Left colon (tissue), 2 donors: ENCODE results near the gene LCMT2. TPM values are rescaled to one million over a fixed set of nuclear protein-coding genes. Genes with fewer than 3 reads are reported as not detected.
A peak's percentile ranks its signal among the peaks of the same experiment; 100 is the strongest.

Experiments used
- ATAC-seq: fragments of 200-7000 bp; cut with Tn5 transposase; one replicate; pipeline ENCODE4 v1.9.1; 2020; ENCODE audit warnings: mild to moderate bottlenecking, moderate library complexity
- DNase-seq, 2 donors: peaks; one replicate each; pipeline ENCODE4 v3.0.0-alpha.2; 2020
- intact Hi-C, 2 donors: fragments of 100-400 bp; cut with DNase I in 1 of 2; cut with micrococcal nuclease in 1 of 2; formaldehyde crosslinking; loops; one replicate each; pipeline versions ENCODE4 v1.11.2 to v1.14.0; 2022; cut with DNase I, micrococcal nuclease
- long read RNA-seq: library from polyadenylated mRNA; unstranded; transcript quantifications from one replicate; pipeline ENCODE4 v2.0.0, GENCODE V29; 2021
- total RNA-seq, 2 donors: library from RNA; stranded (reverse); fragmentation: NEBNext Ultra II Directional; extraction: Animal tissue kit (Norgen Biotek cat#: 25700); gene quantifications; one replicate each; pipeline ENCODE4 v1.2.1, GENCODE V29; 2021
- donor health status: DM: no; HTN: no; CAD: no.
- donor health status: DM: yes; HTN: yes; CAD: no.

The LCMT2 gene, protein sequence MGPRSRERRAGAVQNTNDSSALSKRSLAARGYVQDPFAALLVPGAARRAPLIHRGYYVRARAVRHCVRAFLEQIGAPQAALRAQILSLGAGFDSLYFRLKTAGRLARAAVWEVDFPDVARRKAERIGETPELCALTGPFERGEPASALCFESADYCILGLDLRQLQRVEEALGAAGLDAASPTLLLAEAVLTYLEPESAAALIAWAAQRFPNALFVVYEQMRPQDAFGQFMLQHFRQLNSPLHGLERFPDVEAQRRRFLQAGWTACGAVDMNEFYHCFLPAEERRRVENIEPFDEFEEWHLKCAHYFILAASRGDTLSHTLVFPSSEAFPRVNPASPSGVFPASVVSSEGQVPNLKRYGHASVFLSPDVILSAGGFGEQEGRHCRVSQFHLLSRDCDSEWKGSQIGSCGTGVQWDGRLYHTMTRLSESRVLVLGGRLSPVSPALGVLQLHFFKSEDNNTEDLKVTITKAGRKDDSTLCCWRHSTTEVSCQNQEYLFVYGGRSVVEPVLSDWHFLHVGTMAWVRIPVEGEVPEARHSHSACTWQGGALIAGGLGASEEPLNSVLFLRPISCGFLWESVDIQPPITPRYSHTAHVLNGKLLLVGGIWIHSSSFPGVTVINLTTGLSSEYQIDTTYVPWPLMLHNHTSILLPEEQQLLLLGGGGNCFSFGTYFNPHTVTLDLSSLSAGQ
- total RNA-seq = 1 to 10 TPM; 5.3 to 6.3 TPM
- long read RNA-seq, full-length matches to known transcripts = 5 of 5 reads
- long read RNA-seq, partial matches to known transcripts = 0 of 5 reads
- long read RNA-seq, other reads (novel, unspliced or antisense) = 0 of 5 reads

DNA sequence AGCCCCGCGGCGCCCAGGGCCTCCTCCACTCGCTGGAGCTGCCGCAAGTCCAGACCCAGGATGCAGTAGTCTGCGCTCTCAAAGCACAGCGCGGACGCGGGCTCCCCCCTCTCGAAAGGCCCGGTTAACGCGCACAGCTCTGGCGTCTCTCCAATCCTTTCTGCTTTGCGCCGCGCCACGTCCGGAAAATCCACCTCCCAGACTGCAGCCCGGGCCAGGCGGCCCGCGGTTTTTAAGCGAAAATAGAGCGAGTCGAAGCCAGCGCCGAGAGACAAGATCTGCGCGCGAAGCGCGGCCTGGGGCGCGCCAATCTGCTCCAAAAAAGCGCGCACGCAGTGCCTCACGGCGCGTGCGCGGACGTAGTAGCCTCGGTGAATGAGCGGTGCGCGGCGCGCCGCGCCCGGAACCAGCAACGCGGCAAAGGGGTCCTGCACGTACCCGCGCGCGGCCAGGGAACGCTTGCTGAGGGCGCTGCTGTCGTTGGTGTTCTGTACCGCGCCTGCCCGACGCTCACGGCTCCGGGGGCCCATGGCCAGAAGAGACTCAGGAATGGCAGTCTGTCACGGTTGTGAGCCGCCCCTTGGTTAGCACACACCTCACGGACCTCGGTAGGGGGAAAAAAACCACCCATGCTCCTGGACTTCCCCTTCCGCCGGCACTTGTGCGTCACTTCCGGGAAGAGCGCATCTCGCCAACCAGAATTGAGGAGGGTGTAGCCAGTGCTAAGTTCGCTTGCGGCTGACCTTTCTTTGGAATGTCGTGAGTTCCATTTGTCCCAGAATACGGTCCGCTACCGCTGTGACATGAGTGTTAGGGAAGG lies at the start of gene LCMT2:
TSS of gene LCMT2 (minus strand) at position 614 of the 820 bp plus-strand sequence. CDS start at position 530, 84 bp downstream.
- intact Hi-C loops = no loop called here

DNA sequence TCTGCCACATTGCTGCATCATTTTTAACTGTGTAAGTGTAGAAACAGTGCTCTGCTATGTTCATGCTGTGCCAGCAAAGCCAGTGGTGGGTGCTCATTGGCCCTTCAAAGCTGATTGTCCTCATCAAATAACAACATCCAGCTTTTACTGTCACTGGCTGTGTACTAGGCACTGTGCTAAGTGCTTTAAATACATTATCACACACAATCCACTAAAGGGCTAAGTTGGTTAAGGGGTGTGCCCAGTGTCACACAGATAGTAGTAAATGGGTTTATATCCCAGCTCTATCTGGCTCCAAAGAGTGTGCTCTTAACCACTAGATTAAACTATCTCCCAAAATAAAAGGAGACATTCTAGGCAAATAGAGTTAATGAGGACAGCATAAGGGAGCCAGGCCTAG lies 48.2 kb upstream of the LCMT2 start:
- intact Hi-C loops = no loop called here
- no peak for ATAC-seq

More for the DNA sequence above, at the start of gene LCMT2:
- DNase-seq (peak; percentile 93 to 94), ATAC-seq (peak; percentile 96)

DNA sequence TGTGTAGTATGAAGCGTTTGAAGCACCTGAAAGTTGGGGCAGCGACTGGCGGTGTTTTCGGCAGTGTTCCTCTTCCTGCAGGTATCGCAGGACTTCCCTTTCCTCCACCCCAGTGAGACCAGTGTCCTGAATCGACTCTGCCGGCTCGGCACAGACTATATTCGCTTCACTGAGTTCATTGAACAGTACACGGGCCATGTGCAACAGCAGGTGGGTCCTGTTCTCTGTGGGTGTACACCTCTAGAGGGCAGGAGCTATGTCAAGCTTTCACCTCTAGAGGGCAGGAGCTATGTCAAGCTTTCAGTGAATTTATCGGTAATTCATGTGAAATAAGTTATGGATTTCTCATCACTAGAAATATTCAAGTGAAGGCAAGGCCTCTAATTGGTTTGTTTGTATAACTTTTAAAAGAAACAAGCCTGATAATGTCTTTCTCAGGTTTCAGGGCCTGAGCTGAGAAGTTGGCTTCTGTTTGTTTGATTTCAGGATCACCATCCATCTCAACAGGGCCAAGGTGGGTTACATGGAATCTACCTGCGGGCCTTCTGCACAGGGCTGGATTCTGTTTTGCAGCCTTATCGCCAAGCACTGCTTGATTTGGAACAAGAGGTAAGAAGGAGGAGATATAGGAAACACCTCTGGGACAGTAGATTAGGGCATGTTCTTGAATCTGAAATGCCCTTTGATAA lies 45.8 kb upstream of the LCMT2 start:
- ATAC-seq (peak; percentile 28), DNase-seq (peak in 1 of 2 donors; percentile 25)
- intact Hi-C loops = no loop called here

More for the DNA sequence above, 48.2 kb upstream of the LCMT2 start:
- no peak for DNase-seq

DNA sequence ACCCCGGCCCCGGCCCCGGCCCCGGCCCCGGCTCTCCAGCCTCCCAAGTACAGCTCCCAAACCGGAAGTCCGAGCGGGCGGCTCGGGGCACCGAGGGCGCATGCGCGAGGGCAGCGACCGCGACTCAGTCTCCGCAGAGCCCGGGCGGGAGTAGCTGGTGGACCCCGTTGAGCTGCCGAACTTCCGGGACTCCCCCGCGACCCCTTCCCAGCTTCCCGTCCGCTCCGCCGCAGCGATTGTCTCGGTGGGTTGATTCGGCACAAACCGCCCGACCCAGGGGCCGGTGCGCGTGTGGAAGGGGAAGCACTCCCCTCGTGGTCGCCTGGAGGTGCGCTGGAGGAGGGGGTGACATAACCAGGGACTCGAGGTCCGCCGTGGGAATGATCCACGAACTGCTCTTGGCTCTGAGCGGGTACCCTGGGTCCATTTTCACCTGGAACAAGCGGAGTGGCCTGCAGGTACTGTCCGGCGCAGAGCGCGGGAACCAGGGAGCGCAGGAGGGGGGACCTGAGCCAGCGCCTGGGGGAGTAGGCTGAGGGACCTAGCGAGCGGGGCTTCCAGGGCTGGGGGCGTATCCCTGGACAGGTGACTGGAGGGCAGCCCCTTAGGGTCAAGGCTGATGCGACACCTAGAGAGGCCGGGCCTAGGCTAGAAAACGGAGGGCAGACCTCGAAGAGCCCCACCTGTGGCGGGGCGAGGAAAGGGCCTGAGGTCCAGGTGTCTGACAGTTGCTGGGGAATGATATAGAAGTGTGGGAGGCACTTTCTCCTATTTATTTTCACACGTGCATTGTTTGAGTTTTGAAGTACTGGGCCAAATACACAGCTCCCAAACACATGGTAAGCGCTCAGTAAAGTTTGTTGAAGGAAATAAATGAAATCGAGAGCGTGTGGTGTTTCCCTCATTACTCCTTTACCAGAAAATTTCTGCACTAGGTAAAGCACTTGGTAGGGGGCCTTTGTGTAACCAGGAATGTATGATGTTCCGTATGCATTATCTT lies 40.9 kb upstream of the LCMT2 start, which contains the start of the genes TUBGCP4 and ZSCAN29:
TSS of gene TUBGCP4 (plus strand) at position 127 of the 1,000 bp plus-strand sequence. CDS start at position 381, 254 bp downstream.
TSS of gene ZSCAN29 (minus strand) at position 69 of the 1,000 bp plus-strand sequence. CDS start 1,130 bp downstream, outside the sequence.
- DNase-seq (peak; percentile 76 to 77), ATAC-seq (peak; percentile 91)
- intact Hi-C loops = no loop called here

DNA sequence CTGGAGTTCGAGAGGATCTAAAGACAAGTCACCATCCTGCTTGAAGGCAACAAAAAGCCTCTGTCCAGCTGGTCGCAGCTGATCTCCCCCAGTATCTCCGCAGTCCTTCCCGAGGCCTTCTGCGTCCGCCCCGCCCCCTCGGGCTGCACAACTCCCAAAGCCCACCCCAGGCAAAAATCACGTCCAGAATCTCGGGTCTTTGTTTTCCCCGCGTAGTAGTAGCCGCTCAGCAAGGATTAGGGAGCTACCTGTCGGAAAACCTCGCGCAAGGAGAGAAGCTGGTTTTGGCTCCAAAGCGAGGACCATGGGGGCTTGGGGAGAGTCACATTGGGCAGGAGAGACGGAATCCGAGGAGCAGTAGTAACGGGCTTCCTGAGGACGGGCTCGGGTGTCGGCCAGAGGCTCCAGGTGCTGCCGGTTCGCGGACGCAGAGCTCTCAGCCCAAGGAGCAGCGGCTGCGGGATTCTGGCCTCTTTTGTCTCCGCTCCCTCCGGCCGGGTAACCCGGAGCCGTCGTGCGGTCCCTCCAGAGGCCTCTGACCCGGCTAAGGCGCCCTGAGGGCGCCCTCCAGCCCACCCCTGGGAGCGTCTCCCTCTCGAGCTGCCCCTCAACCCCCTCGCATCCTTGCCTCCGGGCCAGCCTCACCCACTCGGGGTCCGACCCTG lies 40.1 kb upstream of the LCMT2 start:
- intact Hi-C loops = no loop called here
- peak; percentile 27 for DNase-seq

DNA sequence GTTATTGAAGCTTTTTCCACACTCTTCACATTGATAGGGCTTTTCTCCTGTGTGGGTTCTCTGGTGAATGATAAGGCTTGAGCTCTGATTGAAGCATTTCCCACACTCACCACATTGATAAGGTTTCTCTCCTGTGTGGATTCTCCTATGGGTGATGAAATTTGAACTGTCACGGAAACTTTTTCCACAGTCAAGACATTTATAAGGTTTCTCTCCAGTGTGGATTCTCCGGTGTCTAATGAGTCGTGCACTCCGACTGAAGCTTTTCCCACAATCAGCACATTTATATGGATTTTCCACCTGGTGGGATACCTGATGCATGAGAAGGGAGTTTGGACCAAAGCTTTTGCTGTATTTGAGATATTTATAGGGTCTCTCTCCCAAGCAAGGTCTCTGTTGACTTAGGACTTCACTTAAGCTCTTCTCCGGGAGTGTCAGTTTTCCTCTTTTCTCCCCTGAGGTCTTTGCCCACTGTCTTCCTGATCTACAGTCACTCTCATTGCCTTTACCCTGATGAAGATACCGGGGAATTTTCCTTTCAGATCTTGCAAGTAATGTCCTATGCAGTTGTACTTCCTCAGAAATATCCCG lies 31.0 kb upstream of the LCMT2 start:
- intact Hi-C loops = no loop called here

More for the DNA sequence above, 40.1 kb upstream of the LCMT2 start:
- ATAC-seq = peak; percentile 64

DNA sequence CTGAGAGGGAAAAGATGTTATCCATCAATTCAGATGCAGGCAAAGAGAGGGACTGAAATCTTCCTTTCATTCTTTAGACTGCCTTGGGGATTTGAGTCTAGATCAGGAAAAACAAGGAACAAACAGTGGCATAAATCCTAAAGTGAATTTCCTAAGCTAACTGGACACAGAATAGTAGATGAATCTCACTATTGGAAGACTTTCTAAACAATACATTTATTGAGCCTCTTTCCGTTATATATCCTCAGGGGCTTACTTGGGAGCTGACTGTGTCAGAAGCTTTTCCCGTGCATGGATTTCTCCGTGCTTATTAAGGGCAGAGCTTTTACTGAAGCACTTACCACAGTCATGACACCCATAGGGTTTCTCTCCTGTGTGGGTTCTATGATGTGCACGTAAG lies 30.4 kb upstream of the LCMT2 start:
- DNase-seq (no peak), ATAC-seq (no peak)
- intact Hi-C loops = no loop called here

More for the DNA sequence above, 31.0 kb upstream of the LCMT2 start:
- ATAC-seq = no peak
- no peak for DNase-seq

DNA sequence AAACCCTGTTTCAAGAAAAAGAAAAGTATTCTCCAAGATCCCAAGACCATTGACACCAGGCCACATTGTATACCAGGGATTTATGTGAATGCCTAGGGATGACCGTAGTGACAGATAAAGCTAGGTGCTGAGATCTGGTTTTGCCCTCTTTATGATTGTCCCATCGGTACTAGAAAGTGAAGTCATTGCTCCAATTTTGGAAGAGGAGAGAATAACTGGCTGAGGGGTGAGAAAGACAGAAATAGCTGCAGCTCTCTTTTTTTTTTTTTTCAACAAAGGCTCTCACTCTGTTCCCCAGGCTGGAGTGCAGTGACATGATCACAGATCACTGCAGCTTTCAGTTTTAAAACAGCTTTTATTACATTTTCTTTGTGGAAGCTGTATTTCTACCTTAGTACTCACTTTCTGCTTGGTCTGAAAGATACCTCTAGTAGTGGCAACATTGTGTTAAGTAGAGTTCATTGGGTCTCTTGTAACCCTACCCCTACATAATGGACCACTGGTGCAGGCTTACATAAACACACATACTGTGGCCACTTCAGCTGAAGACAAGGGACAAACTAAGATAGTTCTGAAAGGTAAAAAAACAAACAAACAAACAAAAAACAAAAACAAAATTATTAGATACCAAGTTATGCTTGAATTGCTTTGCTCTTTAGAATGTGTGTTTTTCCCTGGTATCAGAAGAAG lies 22.5 kb upstream of the LCMT2 start:
- DNase-seq (no peak), ATAC-seq (no peak)
- intact Hi-C loops = no loop called here

DNA sequence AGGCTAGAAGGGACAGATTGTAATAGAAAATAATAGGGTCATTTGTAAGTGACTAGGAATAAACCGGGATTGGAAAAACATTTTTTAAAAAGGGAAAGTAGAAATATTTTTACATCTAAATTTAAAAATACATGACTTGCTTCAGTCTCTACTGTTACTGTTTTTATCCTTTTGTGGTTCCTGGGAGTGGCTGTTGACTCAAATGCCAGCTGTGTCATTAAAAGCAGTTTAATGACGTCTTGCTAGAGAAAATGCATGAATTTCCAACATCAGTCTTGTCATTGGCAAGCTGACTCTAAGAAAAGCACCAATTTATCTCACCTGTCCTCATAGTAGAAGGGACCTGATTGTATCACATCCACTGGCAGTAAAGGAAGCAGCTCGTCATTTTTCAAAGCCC lies 16.7 kb upstream of the LCMT2 start:
- intact Hi-C loops = no loop called here
- DNase-seq (no peak), ATAC-seq (no peak)

DNA sequence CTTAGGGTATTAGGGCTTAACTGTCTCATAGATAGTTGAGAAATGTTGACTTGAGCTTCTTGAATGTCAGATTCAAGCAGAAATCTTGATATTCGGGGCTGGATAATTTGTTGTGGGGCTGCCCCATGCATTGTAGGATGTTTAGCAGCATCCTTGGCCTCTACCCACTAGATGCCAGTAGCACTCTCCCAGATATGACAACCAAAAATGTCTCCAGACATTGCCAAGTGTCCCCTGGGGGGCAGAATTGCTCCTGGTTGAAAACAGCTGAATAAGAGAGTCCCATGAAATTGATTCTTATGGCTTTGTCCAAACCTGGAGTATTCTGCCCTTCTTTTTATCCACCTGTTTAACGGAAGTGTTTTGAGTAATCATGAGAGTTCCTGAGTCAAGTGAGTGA lies 15.9 kb upstream of the LCMT2 start:
- no peak for DNase-seq
- no peak for ATAC-seq
- intact Hi-C loops = no loop called here

DNA sequence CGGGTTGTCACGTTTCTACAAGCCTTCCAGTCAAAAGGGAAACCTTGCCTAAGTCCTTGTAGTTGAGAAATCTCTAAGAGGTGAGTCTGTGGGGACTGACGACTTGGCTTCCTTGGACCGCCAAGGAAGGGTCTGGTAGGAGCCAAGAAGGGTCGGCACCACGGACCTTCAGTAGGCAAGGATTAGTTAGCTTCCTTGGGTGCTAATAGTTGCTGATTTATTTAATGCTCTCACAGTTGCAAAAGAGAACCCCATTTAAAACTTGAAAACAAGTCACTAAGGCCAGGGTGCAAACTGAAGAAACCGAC lies 361 bp upstream of the LCMT2 start:
- no peak for ATAC-seq
- intact Hi-C loops = no loop called here

DNA sequence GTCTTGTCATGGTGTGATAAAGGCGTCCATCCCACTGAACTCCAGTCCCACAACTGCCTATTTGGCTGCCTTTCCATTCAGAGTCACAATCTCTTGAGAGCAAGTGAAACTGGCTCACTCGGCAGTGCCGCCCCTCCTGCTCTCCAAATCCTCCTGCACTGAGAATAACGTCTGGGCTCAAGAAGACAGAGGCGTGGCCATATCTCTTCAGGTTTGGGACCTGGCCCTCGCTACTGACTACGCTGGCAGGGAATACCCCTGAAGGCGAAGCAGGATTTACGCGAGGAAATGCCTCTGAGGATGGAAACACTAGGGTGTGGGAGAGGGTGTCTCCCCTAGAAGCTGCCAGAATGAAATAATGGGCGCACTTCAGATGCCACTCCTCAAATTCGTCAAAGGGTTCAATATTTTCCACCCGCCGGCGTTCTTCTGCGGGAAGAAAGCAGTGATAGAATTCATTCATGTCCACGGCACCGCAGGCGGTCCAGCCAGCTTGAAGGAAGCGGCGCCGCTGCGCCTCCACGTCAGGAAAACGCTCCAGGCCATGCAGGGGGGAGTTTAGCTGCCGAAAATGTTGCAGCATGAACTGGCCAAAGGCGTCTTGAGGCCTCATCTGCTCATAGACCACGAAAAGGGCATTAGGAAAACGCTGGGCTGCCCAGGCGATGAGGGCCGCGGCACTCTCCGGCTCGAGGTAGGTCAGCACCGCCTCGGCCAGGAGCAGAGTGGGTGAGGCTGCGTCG lies 985 bp downstream of the LCMT2 start:
- DNase-seq = peak in 1 of 2 donors; percentile 47
- peak; percentile 17 for ATAC-seq
- intact Hi-C loops = no loop called here

More for the DNA sequence above, 361 bp upstream of the LCMT2 start:
- DNase-seq = no peak

DNA sequence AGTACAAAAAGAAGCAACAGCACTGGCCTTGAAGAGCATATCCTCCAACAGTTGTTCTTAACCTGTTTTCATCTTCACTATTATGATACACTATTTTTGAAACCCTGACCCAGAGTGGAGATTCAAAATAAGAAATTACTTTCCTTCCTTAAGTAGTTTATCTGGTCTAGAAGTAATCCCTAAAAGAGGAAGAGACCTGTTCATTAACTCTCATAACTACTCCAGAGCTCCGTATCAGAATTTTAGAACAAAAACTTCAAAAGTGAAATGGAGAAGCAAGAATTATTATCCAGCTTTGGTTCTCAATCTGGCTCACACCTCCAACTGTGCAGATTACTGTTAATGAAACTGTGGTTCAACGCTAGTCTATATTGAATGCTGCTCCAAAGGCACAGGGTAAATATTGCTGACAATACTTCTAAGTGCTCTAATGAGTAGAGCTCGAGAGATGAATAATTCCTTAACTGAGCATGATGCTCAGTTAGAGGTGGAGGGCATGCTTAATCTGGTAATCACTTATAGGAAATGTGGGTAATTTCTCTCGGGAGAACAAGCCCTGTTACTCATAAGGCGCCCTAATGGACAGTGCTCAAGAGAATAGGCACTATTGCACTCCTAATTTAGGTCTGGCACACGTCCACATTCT lies 5.2 kb downstream of the LCMT2 start:
- DNase-seq (no peak), ATAC-seq (no peak)
- intact Hi-C loops = no loop called here

DNA sequence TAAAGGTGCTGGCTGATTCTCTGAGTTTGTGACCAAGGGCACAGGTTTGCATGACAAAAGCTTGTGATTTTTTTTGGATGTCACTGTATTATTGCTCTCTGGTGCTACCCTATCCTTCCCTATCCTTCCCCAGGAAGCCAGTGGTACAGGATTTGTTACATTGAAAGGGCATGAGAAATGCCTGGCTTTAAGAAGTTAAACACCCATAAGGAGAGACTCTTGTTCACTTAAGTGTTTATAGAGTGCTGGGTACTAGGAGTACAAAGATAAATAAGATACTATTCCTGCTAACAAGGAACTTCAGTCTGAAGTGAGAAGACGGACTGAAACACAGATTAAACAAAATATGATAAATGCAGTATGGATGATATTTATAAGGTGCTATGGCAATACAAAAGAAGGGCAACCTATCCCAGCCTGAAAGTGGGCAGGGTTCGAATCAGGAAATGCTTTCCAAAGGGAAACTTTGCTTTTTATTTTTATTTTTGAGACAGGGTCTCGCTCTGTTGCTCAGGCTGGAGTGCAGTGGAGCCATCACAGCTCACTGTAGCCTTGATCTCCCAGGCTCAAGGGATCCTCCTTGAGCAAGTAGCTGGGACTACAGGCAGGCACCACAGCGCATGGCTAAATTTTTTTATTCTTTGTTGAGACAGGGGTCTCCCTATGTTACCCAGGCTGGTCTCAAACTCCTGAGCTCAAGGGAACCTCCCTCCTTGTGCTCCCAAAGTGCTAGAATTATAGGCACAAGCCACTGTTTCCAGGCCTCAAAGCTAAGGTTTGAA lies 11.2 kb downstream of the LCMT2 start:
- ATAC-seq = no peak

More for the DNA sequence above, 11.2 kb downstream of the LCMT2 start:
- intact Hi-C loops = no loop called here
- no peak for DNase-seq
